HG02588 (cell line): ENCODE measurements around the gene CAST.

Experiments
- ATAC-seq: cut with Tn5 transposase; IDR thresholded peaks from one replicate; pipeline ENCODE4 v1.9.1; 2021; ENCODE audit warnings: mild to moderate bottlenecking, moderate library complexity; ENCODE audit not compliant: unreplicated experiment

CAST gene

DNA sequence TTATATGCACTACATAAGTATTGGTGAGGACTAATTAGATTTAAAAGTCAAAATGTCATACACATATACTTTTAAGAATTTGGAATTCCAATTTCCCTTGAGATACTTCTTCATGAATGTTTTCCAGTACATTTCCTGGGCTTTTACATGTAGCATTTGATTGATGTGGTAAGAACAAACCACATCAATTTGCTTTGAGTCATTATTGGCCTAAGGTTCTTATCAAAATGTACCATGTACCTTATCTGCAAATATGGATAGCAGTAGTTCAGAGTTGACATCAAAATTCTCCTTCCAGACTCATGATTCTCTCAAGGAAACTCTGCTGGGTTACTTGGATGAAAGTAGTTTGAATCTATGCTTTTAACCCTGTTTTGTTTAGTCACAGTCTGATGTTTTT, 2.5 kb downstream of the CAST start:
- ATAC-seq: no peak

DNA sequence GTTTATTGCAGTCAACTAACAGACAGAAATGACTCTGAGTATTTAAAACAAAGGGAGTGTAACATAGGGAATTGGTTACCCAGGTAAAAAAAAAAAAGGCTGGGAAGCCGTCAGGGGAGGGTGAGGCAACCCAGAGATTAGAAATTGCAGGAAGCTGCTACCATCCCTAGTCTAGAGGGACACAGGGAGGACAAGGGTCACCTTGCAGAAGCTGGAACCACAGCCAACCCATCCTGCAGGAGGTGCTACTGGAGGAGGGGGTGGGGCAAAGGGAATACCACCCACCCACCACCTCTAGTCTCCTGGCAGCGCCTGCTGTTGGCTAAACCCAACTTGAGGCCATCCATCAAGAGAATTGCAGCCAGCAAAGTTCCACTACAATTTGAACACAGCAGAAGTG, 6.5 kb downstream of the CAST start:
- ATAC-seq: no peak

DNA sequence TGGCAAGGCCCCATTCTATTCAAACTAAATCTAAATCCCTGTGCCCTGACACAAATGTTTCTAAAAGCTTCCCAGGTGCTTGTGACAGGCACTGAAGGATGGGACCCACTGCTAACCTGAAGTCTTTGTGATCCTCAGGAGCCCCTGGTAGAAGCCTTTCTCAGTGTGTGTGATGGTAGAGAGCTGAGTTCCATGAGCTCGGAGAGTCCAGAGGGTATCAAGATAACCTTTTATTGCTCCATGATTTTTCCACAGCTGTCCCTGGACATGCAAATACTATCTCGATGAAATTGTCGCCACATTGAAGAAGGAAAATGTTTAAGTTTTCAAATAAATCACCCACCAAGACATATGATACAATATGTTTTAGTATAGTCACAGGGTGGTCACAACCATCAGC, 7.7 kb downstream of the CAST start:
- no peak for ATAC-seq

DNA sequence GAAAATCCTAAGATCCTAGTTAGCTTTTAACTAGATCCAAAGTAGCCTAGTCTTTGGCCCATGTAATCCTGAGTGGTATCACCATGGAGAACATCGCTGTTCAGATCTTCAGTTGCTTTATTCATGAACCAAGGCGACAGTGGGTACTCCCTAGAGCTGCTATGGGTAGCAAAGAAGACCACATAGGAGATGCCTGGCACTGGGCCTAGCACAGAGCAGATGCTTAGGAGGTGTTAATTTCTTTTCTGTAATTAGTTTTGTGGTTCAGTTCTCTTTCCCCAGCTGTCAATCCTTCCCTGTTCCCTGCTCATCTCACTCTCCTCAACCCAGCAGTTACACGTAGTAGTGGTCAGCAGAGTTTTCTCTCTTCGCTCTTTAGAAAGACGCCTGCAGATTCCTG, 9.3 kb downstream of the CAST start:
- no peak for ATAC-seq

DNA sequence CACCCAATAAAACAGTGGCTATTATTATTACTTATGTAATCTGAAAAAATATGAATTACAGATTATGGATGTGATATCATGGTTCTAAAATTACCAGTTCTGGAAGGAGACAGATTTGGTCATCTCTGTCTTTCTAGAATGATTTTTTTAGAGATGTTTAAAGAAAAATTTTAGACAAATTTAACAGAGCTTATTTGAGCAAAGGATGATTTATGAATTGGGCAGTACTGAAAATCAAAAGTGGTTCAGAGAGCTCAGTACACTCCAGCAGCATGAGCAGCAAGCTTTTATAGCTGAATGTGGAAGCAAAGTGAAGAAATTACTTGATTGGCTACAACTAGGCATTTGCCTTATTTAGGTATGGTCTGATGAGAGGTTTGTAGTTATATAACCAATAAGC, 11.0 kb downstream of the CAST start:
- no peak for ATAC-seq

DNA sequence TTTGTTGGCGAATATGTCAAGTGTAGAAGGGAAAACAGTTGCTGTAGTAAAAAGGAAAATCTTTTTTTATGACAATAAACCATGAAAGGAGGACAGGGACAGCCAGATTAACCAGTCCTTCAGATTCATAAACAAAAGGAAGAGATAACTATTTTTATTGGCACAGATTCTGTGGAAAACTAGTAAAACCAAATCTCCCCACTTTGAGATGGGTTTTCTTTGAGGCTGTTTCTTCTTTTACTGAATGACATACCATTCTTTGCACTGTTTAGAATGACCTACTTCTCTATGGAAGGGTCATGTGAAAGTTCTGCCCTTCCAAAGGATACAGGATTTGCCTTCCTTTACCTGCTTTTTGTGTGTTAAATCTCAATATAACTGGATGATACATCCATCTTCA, 13.7 kb downstream of the CAST start:
- ATAC-seq: no peak

DNA sequence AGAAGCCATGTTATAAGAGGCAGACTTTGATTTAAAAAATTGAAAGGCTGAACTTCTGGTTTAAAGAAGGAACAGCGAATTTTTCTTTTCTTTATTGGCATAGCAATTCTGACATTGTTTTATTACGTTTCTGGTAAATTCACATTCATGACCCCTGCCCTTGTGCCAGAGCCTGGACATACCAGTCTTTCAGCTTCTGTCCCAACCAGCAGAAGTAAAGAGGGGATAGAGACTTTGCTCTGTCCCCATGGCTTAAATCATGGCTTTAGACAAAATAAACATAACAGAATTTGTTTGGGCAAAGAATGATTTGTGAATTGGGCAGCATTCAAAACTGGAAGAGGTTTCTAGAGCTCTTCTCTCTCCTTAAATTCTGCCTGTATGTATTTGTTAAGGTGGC, 15.3 kb downstream of the CAST start:
- no peak for ATAC-seq

DNA sequence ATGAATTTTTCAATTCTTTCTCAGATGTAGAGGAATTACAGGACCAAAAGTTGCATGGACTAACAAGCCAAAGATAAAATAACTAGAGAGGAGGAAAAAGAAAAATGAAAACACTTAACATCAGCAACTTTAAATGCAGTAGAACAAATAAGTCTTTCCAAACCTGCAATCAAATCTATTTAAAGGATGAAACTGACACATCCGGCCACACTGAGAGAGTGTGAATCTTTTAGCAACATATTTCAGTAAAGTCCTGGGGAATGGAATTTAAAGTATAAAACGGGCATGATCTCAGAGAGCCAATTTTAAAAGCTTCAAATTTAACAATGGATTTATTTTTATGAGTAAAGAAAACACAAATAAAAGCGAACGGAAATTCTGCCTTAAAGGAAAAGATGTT, 17.1 kb downstream of the CAST start:
- no peak for ATAC-seq

DNA sequence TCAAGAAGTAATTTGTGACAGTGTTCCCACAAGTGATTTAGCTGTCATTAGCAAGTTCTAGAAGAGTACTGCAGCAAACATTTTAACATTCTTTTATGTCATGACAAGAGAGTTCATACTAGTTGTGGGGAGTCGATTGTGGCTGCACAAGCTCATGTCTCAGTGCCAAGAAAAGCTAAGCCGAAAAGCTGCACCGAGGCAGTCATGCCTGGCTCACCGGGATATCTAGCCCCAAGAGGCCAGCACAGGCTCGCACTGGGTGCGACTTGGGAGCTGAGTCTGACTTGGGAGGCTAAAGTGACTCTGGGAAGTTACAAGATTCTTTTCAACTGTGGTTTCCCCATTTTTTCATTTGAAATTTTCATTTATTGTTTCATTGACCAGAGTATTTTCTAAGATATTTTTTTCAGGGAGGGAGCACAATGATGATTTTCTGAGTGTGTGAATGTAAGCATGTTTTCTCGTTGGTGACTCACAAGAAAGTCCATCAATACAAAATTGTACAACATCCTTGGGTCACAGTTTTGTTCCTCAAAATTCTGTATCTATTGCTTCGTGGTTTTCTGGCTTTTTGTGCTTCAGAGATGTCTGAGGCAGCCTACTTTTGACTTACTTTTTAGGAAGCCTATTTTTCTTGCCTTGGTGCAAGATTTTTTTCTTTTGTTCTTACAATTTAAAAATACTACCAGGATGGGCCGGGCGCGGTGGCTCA, 18.7 kb downstream of the CAST start:
- ATAC-seq: no peak

DNA sequence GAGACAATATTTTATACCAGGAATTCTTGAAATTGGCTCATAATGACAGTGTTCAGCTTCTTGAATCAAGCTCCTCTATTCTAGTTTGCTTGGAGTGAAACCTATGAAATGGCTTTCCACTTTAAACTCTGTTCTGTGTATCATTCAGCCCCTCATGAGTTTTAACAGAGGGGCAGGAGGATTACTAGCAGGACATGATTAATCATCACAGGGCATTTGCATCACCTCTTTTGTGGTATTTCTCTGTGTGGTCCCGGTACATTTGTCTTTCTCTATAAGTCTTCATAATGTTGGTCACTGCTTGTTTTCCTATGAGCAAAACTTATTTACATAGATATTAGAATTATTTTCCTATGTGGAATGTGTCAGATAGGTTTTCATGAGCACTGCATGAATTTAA, 21.2 kb downstream of the CAST start:
- no peak for ATAC-seq

DNA sequence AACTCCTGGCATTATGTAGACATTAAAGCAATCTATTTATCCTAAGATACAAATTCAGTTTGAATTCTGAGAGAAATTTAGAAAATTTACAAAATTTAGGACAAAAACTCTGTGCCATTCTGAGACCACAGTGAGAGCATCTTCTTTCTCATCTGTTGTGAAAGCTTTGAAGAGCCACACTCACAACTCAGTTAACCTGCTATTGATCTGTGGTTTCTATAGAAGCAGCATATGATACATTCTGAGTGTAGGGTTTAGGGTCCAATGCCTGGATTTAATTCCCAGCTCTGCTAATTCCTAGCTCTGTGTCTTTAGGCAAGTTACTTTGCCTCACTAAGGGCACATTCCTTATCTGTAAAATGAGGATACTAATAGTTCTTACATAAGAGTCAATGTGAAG, 21.6 kb downstream of the CAST start:
- ATAC-seq: no peak

DNA sequence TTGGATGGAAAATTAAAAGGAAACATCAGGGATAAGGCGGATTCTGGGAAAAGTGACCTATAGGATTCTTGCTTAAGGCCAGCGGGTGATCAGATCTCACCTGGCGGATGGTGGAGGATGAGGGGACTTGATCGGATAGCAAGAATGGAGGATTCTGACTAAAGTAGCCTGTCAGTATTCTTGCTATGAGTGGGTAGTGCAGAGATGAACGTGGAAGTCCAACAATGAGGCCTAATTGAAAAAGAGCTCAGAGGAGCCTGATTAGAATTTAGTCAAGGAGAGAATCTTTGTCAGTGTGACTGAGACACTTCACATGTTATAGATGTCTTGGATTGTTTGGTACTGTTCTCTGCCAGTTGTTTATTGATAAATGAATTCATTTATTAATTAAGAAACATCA, 24.9 kb downstream of the CAST start:
- no peak for ATAC-seq

DNA sequence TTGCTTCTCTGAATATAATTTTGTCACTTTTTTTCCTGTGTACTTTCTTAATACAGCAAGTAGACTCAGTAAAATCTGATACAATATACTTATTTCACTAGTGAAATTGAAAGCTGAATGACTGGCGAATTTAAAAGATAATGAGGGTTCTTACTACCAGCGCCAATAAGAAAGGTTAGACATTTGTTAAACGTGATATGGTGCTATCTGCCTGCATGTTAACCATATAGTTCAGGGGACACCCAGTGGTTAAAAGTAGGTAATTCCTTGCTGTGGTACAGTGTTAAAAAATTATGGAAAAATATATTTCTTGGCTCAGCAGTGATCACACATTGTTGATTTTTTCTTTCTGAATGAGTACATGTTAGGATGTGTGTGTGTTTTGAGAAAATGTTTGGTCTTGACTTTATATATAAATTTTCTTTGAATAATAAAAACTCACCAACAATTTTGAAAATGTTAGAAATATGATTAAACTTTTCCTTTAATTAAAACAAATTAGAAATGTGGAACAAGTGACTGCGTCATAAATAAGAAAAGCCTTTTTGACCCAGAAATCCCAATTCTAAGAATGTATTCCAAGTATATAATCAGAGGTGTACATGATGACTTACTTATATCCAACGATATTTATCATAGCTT, 25.8 kb downstream of the CAST start:
- peak; percentile 77 for ATAC-seq

DNA sequence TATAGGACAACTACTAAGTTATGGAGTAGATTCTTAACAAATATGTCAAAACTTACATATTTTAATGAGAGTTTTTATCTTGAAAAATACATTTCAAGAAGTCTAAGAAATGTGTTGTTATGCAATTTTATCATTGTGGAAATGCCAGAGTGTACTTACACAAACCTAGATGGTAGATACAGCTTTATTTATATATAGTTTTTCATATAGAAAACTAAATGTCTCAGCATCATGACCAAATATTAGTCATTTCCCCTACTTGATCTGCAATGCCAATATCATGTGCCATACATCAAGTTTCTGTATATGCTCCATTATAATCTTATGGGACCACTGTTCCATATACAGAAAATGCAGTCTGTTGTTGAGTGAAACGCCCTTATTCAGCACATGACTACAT, 28.7 kb downstream of the CAST start:
- no peak for ATAC-seq

DNA sequence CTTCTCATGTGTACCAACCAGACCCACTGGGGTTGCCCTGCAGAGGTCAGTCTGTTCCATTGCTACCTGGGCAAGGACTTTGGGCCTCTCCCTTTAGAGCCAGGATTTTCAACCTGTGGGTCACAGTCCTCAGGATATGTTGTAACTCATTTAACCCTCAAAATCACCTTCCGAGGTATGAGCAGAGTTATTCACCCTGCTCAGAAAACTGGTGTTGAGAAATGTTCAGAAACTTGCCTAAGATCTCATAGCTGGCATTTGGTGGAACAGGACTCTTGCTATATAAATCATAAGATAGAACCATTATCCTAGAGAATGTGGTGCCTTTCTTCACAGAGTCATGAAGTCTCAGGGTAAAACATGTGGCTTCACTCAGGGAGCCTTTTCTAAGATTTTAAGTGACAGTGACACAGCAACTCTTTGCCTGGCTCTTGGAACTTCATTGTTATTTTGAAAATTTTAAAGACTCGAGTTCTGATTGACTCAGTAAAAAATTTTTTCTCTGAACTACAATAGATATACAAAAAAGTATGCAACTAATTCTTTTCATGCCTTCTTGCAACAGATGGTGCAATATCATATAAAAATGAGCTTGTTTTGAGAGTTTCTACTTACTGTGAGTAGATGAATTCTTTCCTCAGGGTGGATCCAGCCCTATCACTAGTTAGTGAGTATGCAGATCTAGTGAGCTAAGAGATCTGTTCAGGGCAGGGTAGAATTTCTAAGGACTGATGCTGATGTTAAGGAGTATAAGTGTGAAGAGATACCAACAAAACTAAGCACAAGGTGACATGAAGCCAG, 29.5 kb downstream of the CAST start:
- ATAC-seq: no peak

DNA sequence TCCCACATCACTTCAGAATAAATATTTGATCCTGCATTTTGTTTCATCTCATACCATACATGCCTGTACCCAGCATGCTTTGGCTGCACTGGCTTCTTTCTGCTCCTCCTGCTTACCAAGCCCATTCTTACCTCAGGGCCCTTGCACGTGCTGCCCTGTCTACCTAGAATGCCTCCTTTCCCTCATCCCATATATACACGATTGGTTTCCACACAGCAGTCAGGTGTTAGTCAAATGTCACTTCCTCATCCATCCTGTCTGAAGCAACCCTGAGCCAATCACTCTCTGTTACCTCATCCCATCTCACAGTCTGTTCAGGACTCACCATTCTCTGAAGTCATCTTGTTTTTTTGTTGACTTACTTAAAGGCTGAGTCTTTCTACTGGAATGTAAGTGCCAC, 30.3 kb downstream of the CAST start:
- no peak for ATAC-seq

DNA sequence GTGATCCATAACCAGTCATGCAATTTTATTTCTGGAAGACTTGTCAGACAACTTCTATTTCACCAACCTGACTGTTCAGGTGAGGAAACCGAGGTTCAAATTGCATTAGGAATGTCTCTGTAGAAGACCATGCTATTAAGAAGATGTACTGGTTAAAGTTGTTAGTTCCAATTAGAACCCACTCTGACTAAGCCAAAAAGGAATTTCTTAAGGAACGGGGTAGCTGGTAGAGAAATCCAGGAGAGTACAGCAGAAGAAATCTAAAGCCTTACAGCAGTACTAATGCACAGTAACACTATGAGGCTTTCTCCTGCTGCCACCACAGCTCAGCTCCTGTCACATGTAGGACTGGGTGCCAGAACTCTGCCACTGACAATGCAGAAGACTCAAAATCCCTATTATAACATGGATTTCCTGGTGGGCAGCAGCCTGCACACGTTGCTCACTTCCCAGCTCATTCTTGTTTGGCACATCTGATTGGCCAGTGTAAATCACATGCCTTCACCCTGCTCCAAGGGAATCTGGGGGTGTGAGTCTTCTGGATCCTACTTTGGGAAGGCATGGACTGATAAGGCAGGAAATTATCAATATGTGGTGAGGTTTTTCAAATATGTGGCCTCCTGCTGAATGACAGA, 37.1 kb downstream of the CAST start:
- ATAC-seq: no peak

DNA sequence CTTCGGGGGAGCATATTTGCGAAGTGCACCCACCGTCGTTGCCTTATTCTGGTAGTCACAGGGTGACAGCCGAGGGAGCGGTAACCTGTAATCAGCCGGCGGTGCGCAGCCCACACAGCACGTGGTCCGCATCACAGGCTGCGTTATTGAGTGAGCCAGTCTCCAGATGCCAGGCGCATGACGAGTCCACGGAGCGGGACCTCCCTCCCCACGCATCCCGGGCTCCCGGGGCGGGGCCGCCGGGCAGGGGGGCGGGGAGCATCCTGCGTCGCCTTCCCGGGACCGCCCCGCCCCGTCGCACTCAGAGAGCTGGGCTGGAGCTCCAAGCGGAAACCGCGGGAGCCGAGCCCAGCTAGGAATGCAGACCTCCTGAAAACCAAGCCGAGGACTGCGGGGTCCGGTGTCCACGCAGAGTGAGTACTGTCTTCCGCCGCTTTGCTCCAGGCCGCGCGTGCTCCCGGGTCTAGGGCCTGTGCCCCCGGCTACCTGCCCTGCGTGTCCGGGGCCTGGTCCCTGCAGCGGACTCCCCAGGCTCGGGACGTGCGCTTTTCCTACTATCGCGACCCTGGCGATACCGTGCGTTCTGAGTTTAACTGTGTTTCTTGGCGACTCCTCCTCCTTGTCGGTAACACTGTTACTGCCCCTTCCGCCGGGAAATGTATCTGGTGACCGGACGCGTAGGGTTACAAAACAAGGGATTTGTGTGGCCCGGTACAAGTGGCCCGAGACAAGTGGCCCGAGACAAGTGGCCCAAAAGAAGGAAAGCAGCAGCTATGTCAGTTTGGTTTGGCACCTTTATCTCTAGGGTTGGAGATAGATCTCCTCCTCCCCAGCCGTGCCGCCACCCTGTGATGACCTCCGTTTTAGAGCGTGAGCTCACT, 40.6 kb downstream of the CAST start:
- peak; percentile 74 for ATAC-seq

DNA sequence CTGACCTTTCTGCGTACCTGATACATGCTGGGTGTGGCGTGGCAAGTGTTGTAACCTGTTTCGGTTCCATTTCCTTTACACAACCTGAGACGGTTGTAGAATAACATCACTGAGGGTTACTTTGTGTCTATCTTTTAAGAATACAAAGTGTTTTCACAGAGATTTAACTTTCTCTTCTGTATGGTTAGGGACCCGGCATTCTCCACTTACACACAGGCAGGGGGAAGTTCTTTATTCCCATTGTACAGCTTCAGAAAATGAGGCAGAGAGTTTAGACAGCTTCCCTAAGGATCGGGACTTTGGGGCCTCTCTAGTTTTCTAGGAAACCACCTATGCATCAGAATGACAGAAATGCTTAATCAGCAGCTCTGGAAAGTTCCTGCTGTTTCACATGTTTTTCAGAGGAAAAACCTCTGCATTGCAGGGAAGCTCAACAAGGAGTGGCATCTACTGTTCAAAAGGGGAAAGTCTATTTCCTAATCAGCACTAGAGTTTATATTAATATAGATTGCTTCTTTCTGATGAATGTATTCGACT, 41.3 kb downstream of the CAST start:
- peak; percentile 65 for ATAC-seq

DNA sequence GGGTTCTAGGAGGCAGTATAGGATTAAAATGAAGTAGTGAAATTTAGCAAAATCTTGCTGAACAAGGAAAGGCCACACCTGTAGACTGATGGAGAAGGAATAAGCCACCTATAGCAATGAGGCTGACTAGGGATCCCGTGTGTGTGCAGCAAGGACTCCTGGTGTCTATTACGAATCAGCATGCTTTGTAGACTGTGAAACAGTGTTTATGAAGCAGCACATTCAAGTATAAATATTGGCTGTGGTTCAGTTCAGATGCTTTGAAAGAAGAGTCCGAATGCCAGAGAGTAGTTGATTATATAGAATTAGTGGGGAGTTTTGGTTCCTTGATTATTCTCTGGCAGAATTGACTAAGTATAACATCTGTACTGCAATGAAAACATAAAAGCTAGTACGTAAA, 41.8 kb downstream of the CAST start:
- ATAC-seq: no peak
